Left lobe of liver (tissue), 2 donors: ENCODE data around the gene TSHZ2. TPM values are rescaled to one million over a fixed set of nuclear protein-coding genes. Genes with fewer than 3 reads are reported as not detected.

Experiments used
- ATAC-seq: fragments of 200-7000 bp; cut with Tn5 transposase; one replicate; pipeline ENCODE4 v1.9.1; 2020; ENCODE audit warnings: mild to moderate bottlenecking, moderate library complexity
- DNase-seq: peaks from one replicate; pipeline ENCODE4 v3.0.0-alpha.2; 2020; ENCODE audit warnings: low spot score
- total RNA-seq: library from RNA; stranded (reverse); gene quantifications from one replicate; pipeline ENCODE4 v1.2.1, GENCODE V29; 2021
- donor health status: DM: no; HTN: no; CAD: no; lungs with moderate emphysema.
- donor health status: DM: no; HTN: yes; CAD: no.

TSHZ2 gene
- total RNA-seq, 1 donor from 2014 or later: 19.0 TPM

DNA sequence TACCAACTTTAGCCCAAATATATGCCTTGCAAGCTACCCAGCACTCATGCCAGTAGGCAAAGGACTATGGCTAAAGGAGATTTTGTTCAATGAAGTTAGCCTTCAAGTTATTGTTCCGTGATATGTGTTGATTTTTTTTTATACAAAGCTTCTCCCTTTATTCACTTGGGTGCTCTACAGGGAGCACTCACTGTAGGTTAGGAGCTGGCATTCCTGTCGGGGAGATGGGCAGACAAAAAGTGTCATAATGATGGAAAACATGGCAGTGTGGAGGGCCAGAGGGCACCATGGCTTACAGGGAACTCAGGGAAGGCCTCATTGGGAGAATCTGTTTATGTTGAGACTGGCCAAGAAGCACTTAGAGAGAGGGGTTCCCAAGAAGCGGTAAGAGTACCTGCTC, 292.4 kb downstream of the TSHZ2 start:
- DNase-seq (no peak), ATAC-seq (no peak)

DNA sequence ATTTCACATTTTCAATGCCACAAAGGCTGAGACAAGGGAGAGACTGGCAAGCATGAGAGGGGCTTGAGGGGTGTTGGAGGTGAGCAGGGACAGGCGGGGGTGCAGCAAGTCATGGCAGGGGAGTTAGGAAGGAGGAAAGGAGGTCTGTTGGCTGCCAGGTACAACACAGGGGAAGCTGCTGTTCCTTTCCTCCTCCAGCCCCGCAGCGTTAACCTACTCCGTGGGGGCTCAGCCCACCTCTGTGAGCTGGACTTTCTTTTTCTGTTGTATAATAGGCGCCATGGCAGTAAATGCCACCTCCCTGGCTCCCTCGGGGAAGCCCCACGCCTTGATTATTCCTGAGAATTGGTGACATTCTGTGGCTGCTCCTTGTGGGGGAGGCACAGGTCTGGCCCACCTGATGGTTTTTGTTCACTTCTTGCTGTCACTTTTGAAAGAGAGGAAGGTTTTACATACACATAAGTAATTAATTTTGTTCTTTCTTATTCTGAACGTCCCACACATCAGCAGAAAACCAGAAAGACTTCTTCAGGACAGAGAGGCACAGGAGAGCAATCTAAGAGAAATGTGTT, 293.2 kb downstream of the TSHZ2 start:
- DNase-seq (no peak), ATAC-seq (no peak)

DNA sequence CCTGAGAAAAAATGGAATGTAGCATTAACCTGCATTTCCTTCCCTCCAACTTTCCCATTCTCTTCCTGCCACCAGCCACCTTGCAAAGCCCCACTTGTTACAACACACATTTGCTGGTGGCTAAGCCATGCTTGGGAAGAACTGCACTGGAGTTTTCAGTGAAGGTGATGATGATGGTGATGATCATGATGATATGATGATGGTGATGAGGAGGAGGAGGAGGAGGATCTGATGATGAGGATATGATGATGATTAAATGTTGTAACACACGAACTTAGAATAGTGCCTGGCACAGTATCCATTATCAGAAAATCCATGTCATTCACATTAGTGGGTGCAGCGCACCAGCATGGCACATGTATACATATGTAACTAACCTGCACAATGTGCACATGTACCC, 297.2 kb downstream of the TSHZ2 start:
- no peak for DNase-seq
- ATAC-seq: no peak

DNA sequence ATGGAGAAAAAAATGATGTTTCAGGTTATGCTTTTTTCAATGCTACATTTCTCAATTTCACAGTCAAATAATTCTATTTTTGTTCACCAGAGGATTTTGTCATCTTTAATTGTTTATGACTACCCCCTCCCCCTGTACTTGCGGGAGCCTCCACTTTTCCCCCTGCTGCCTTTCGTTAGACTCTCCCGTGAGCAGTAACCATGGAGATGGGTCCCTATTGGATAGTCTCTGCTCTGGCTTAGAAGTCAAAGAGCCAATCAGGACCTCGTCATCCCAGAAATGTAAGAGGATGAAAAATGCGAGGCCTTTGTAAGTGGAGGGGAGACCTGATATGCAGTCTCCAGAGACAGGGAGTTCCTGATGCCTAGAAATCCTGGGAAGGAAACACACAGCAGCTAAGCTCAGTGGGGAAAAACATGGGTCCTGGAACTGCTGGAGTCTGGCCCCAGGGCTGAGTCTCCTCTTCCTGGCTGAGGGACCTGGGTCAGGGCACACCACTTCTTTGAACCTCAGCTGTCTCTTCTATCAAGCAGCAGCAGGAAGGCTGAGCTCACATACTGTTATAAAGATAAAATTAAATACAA, 298.7 kb downstream of the TSHZ2 start:
- ATAC-seq: no peak

DNA sequence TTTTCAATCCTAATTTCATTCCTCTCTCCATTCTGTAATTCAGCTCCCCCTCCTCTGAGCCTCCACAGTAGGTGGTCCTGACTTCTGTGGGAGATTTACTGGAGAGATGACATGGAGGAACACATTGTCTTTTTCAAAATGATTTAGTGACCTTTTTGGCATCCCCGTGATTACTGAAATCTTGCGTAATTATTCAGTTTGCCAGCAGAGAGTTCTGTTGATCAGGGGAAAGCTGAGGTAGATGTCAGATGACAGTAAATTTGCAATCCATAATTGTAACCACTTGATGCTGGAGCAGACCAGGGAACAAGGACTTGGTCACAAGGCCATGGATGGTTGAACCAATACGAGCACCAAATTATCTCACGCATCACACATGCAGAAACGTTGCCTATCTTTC, 302.2 kb downstream of the TSHZ2 start:
- no peak for DNase-seq
- ATAC-seq: peak; percentile 62

More for the DNA sequence above, 298.7 kb downstream of the TSHZ2 start:
- no peak for DNase-seq

DNA sequence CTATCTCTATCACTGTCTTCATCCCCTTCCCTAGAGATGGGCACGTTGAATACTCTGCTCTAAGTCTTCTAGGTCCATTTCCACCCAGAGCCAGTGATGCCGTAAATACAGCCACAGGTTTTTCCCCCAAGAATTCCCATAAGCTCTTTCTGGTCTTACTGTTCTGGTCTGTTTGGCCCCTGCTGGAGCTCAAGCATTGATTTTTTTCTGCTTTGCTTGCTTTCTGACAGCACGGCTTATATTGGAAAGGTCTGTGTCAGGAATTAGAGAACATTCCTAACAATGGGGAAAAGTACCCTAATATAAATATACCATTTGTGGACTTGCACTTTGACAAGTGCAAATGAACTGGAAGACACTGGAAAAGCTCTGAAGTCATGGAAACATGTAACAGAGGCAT, 302.6 kb downstream of the TSHZ2 start:
- peak; percentile 62 for ATAC-seq
- DNase-seq: no peak

DNA sequence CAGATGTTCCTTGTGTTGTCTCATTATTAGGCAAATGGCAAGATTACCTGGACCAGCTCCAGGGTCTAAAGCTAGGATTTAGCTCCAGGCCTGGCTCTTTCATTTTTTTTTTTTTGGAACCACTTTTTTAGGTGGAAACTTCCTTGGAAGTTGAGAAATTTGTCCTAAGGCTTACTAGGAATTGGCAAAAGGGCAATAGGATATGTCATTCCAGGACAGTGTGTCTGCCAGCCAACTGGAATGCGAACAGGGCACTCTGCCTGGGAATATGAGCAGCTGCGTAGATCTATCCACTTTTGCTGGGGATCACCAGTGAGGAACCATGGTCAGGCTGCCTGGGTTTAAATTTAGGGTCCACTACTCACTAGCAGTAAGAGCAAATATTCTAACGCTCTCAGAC, 304.0 kb downstream of the TSHZ2 start:
- ATAC-seq (peak; percentile 80), DNase-seq (no peak)

DNA sequence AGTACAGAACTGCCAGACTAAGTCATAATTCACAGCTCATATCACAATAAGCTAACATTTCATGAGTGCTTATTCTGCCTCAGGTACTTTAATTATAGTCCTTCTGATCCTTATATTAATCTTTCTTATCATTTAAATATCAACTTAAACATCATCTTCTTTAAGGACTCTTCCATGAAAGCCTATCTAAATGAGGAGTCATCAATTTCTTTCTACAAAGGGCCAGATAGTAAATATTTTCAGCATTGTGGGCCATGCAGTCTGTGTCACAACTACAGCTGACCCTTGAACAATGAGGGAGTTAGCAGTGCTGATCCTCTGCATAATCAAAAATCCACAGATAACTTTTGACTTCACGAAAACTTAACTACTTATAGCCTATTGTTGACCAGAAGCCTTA, 306.4 kb downstream of the TSHZ2 start:
- ATAC-seq (no peak), DNase-seq (no peak)

DNA sequence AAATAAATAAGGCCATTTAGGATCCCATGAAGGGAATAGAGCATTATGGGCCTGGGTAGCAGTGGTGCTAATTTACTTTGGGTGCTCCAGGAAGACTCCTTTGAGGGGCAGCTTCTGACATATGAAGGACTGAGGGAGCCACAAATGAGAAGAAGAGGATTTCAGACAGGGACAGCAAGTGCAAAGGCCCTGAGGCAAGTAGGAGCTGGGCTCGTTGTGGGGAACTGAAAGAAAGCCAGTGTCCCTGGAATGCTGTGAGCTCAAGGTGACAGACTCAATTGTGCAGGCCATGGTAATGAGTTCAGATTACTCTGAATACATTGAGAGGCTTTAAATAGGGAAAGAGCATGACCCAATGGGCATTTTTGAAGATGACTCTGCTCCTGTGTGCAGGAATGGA, 307.6 kb downstream of the TSHZ2 start:
- DNase-seq (no peak), ATAC-seq (no peak)

DNA sequence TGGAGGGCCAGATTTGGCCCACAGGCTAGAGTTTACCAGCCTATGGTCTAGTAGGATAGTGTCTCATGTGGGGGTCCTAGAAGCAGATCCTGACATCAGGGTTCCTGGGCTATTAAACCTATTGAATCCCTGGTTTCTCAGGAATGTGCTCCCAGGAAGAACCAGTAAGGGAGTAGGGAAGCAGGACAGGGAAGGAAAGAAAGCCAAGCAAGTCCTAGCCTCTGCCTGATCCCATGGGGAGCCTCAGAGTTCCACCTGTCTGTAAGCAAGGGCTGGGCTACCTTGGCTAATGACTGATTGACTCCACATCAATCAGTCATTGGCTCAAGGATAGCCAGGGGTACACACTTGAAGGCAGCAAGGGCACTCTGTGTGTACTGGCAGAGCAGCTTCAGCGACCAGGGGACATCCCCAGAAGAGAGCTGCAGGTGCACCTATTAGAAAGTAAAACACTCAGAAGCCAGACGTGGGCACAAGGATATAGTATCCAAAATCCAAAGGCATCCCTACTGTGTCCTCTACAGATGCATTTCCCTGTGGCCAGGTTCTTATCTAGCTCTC, 309.5 kb downstream of the TSHZ2 start:
- ATAC-seq: no peak
- DNase-seq: no peak

DNA sequence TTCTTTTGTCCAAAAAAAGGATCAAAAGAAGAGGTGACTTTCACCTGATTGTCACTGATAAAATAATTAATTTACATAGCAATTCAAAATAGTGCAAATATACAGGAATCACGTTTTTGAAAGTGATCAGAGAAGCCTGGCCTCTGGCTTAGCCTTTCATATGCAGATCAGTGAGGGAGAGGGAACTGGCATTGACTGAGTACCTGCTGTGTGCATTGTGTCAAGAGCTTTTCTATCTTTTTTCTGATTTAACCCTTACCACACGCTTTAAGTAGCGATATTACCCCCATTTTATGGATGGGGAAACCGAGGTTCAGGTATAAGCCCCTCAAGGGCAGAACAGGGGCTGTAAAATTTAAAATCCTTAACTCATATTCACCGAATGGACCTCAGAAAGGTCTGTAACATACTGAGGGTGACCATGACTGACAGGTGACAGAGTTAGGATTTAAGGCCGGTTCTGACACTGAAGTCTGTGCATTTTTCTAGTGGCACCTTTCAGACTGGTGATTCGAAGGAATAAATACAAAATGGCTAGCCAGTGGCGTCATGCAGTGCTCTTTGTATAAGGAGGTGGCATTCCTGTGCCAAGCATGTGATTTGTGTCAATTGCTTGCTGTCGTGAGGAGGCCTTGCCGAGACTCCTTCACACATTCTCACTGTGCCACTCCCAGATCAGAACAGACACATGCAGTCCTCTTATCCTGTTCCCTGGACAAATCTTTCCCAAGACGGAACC, 310.2 kb downstream of the TSHZ2 start:
- ATAC-seq: no peak

DNA sequence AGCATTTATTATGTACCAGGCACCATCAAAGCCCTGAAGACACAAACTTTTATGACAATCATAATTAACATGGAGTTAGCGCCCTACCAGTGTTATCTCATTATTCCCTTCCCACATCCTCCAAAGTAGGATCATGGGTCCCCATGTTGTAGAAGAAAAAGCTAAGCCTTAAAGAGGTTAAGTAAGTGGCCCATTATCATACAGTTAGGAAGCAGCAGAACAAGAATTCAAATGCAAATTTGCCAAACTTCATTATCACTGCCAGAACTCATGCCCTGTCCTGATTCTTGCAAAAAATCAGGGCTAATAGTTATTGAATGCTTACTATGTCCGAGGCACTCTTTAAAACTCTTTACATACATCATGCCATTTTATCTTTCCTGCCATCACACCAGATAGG, 310.9 kb downstream of the TSHZ2 start:
- ATAC-seq (no peak), DNase-seq (no peak)

More for the DNA sequence above, 310.2 kb downstream of the TSHZ2 start:
- DNase-seq: no peak

DNA sequence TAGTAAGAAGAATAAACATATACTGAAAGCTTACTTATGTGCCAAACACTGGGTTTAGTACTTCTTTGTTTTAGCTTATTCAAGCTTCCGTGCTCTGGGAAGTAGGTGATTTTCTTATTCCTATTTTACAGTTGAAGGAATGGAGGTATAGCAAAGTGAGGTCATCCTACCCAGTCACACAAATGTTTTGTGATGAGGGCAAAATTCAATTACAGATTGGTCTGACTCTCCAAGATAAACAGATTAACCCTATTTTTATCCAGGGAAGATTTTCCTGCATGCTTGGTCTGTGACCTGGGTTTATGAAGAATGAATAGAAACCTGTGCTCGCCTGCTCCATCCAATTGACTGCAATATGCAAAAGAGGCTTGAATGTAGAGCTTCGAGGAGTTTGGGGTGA, 311.4 kb downstream of the TSHZ2 start:
- DNase-seq (no peak), ATAC-seq (no peak)

DNA sequence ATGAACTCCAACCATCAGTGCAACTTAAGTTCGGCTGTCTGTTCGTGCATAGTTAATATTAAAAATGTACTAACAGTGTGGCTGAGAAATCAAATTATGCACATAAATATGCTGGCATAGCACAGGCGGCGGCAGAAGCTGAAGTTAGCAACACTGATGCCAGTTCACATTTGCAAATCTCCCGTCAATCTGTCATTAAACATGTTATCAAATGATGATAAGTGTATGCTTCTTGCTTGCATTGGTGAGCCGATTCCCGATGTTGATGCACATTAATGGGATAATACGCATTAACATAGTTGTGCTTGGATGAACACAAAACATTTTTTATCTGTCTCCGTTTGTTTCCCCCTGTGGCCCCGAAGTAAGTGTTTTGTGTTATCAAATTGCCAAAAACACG, 312.1 kb downstream of the TSHZ2 start:
- DNase-seq (no peak), ATAC-seq (no peak)

DNA sequence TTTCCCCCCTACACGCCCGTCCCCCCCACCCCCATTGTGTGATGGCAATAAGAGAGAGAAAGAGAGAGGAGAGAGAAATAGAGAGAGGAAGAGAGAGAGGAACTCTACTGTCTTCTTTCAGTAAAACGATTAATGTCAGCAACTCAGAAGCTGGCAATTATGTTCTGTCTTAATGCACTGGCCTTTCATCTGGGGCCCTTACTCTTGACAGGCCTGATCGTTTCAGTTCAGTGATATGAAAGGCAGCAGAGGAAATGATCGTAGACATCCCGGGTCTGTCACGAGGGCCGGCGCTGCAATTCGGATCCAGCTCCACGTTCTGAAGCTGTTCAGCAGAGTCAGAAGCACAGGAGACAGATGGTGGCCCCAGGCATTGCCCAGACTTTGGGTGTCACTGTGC, 312.5 kb downstream of the TSHZ2 start:
- DNase-seq (no peak), ATAC-seq (no peak)

DNA sequence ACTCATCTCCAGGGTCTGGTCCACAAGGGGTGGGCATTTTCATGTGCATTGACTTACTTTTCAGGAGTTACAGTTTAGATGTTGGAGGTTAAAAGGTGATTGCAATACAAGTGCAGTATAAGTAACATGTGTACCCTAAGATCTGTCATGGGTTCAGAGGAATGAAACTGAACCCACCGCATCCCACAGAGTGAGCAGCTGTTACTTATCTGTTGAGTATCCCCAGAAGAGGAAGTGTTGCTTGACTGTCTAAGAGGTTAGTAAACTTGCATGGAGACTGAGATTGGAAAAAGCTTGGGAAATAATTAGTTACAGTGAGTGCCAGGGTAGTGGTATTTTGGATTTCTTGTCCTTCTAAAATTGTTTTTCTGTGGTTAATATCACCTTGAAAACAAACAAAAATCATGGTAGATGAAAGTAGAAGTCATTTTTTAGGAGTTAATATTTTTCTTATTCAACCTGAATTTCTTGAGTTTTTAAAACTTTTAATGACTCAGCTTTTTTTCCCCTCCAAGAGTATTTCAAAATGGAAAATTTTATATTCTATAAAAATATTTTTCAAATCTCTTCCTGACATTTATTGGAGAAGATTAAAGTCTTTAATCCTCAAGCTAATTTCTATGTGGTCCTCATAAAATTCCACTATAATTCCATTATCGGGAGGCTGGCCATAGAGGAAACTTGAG, 315.3 kb downstream of the TSHZ2 start:
- DNase-seq (no peak), ATAC-seq (no peak)

DNA sequence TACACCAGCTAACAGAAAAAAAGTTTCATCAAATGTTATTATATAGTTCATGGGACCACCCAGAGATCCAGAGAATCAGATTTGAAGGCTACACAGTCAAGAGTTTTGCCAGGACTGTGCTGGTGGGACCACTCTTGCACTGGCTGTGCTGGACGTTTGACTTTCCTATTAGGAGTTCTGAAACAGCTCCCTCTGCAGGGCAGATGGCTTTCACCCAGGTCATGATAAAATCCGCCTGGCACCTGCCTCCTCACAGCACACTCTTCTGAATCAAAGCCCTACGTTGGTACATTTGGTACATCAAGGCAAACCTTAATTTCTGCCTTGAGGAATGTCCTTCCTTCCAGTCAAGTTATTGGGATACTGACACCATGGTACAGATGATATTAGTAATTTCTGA, 319.4 kb downstream of the TSHZ2 start:
- ATAC-seq (peak; percentile 28), DNase-seq (no peak)

DNA sequence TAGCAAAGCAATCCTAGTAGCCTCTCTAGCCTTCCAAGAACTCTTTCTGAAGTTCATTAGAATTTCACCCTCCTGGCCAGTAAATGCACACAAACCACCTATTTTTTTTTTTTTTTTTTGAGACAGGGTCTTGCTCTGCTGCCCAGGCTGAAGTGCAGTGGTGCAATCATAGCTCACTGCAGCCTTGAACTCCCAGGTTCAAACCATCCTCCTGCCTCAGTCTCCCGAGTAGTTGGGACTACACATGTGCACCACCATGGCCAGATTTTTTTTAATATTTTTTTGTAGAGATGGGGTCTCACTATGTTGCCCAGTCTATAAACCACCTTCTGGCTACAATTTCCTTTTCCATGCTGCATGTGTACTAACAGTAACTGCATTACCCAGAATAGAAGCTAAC, 320.2 kb downstream of the TSHZ2 start:
- no peak for DNase-seq
- no peak for ATAC-seq

DNA sequence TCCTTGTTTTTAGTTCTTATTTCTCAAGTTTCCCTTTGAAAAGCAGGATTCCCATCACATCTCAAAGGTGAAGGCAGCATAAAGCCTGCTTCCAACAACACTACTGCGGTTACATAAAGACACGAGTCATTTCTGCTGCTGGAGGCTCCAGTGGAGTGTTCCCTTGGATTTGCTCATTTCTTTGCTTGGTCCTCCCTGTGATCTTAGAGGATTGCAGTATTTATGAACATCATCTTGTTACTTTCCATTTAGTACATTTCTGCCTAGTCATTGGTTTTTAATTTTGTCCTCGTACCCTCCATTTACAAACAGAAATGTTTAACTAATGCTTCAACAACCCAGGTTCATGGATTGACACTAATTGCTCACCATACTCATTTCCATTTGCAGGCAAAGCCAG, 322.6 kb downstream of the TSHZ2 start:
- ATAC-seq: no peak
- DNase-seq: no peak

DNA sequence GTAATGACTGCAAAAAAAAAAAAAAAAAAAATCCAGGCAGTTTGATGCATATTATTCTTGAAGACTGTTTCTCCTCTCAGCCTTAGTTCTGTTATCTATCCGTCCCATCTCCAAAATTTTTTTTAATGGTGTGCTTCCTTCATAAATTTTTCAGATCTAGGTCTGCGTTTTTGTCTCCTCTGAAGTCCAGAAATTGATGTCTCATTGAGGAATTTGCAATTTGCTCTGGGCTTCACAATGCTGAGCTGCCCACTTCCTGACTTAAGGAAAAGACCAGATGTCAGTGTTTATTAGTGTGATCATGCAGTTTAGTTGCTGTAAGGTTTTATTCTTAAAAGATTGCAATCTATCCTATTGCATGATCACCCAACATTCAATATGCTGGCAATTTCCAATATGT, 323.9 kb downstream of the TSHZ2 start:
- DNase-seq (no peak), ATAC-seq (no peak)

DNA sequence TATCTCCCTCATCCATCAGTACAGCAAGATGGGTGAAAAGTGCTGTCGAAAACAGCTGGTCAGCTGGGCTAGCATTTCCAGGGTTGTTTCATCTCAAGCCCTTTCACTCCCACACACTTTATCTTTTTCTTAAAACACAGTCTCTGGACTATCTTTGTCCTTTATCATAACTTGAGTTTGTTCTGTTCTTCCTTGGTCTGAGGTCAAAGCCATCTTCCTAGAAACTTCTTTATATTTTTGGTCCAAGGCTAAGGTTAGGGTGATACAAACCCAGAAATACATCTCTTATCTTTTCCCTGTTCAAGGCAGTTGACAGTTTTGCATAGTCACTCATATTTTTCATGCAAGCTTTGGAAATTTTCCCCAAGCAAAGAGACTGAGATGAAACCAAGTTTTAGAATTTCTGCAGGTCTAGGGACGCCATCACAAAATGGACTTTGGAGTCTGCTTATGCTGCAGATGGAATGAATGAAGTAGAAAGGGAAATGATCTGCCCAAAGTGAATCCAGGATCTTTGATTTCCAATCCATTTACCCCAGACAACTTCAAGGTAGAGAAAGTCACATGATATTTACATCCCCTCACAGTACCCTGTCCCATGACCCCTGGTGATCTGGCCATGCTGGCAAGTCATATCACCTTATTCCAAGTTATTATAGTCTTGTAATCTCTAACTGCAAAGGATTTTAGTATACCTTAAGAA, 324.4 kb downstream of the TSHZ2 start:
- no peak for DNase-seq
- ATAC-seq: no peak
